ENCODE measurements around the gene MPZL1. TPM values are rescaled to one million over a fixed set of nuclear protein-coding genes. Genes with fewer than 3 reads are reported as not detected.

Gene MPZL1
- total and polyA plus RNA-seq, 7 experiments from 2014 or later = 4.8 to 25.3 (median 12.2) TPM

GRCh38 chr1:167676916-167677848, 44.6 kb upstream of the MPZL1 start:
- H3K4me3 Mint-ChIP-seq = no peak overlapping the region

GRCh38 chr1:167678422-167678821, 43.4 kb upstream of the MPZL1 start:
- peaks cover 5 to 19% of the 10 kb centered on the region in 2 donors for H3K4me1 ChIP-seq (ENCODE audit: control insufficient read depth in 2 of 2, insufficient read depth in 2 of 2, low read length in 2 of 2)
- DNase-seq (no peak), ATAC-seq (no peak)
- ChIA-PET CTCF (interaction anchor here (1.0 to 1.1 kb wide), 2 partner anchors 8 to 42 kb away, joined by 3 read pairs; no protein-coding TSS in a partner anchor), POLR2A (interaction anchor here (1.5 kb wide), 1 partner anchor 20 kb away, joined by 3 read pairs; no protein-coding TSS in a partner anchor)
- Mint-ChIP-seq H3K4me1 (peaks cover 13 to 46% (median 21%) of the 10 kb centered on the region in 7 donors), H3K36me3 (peaks cover 4 to 28% (median 13%) of the 10 kb centered on the region in 5 donors), H3K27me3 (no peaks in the 10 kb centered on the region), H3K9me3 (no peaks in the 10 kb centered on the region), H3K4me3 (no peak overlapping the region), H3K27ac (no peak overlapping the region)
- H3K9me3 ChIP-seq (ENCODE audit: control insufficient read depth in 2 of 3, low read length in 3 of 3) = no peaks in the 10 kb centered on the region
- intact Hi-C loops (cut with micrococcal nuclease) = no loop called here
- no peaks in the 10 kb centered on the region for H3K27me3 ChIP-seq (ENCODE audit: control insufficient read depth in 2 of 2, insufficient read depth in 2 of 2, low read length in 2 of 2)
- no peak overlapping the region for H3K4me3 ChIP-seq (ENCODE audit: low read length)
- peaks cover 14 to 62% (median 16%) of the 10 kb centered on the region in 3 experiments for H3K36me3 ChIP-seq (ENCODE audit: control insufficient read depth in 2 of 3, insufficient read depth in 3 of 3, low read length in 3 of 3)
- H3K27ac ChIP-seq (ENCODE audit: low read depth, low read length) = peak overlapping the region; percentile 42

More at GRCh38 chr1:167676916-167677848, 44.6 kb upstream of the MPZL1 start:
- H3K27ac Mint-ChIP-seq = peak overlapping the region in 2 of 9 donors; percentile 48 to 89
- intact Hi-C loops (cut with micrococcal nuclease) = no loop called here
- H3K4me1 ChIP-seq (ENCODE audit: control insufficient read depth in 2 of 2, insufficient read depth in 2 of 2, low read length in 2 of 2) = peaks cover 5 to 19% of the 10 kb centered on the region in 2 donors
- no peaks in the 10 kb centered on the region for H3K9me3 ChIP-seq (ENCODE audit: control insufficient read depth in 2 of 3, low read length in 3 of 3)
- POLR2A ChIA-PET = interaction anchor here (1.5 kb wide), 1 partner anchor 21 kb away, joined by 3 read pairs; no protein-coding TSS in a partner anchor
- peaks cover 10 to 62% (median 10%) of the 10 kb centered on the region in 3 experiments for H3K36me3 ChIP-seq (ENCODE audit: control insufficient read depth in 2 of 3, insufficient read depth in 3 of 3, low read length in 3 of 3)
- H3K4me3 ChIP-seq (ENCODE audit: low read length) = no peak overlapping the region
- no peaks in the 10 kb centered on the region for H3K9me3 Mint-ChIP-seq
- CTCF ChIA-PET = interaction anchor here (1.0 to 1.1 kb wide), 2 partner anchors 41 to 82 kb away, joined by 3 read pairs; no protein-coding TSS in a partner anchor
- ATAC-seq = no peak
- H3K27ac ChIP-seq (ENCODE audit: low read depth, low read length) = peak overlapping the region; percentile 31
- no peak for DNase-seq
- no peaks in the 10 kb centered on the region for H3K27me3 ChIP-seq (ENCODE audit: control insufficient read depth in 2 of 2, insufficient read depth in 2 of 2, low read length in 2 of 2)
- peaks cover 24 to 58% (median 34%) of the 10 kb centered on the region in 7 donors for H3K4me1 Mint-ChIP-seq
- H3K27me3 Mint-ChIP-seq = no peaks in the 10 kb centered on the region
- peaks cover 14 to 37% (median 22%) of the 10 kb centered on the region in 5 donors for H3K36me3 Mint-ChIP-seq

- Histone ChIP-seq H3K4me3 (ENCODE audit: low read length) (no peak overlapping the region), H3K4me1 (ENCODE audit: control insufficient read depth in 2 of 2, insufficient read depth in 2 of 2, low read length in 2 of 2) (peaks cover 5 to 19% of the 10 kb centered on the region in 2 donors), H3K9me3 (ENCODE audit: control insufficient read depth in 2 of 3, low read length in 3 of 3) (no peaks in the 10 kb centered on the region), H3K27me3 (ENCODE audit: control insufficient read depth in 2 of 2, insufficient read depth in 2 of 2, low read length in 2 of 2) (no peaks in the 10 kb centered on the region), H3K36me3 (ENCODE audit: control insufficient read depth in 2 of 3, insufficient read depth in 3 of 3, low read length in 3 of 3) (peaks cover 12 to 62% (median 14%) of the 10 kb centered on the region in 3 experiments), H3K27ac (ENCODE audit: low read depth, low read length) (peak overlapping the region; percentile 42)
- ChIA-PET CTCF (interaction anchor here (1.1 kb wide), 1 partner anchor 8 kb away, joined by 3 read pairs; no protein-coding TSS in a partner anchor), POLR2A (interaction anchor here (0.7 to 1.5 kb wide), 2 partner anchors 19 to 21 kb away, joined by 3 read pairs; no protein-coding TSS in a partner anchor)
- Mint-ChIP-seq H3K4me1 (peaks cover 9 to 42% (median 17%) of the 10 kb centered on the region in 7 donors), H3K9me3 (no peaks in the 10 kb centered on the region), H3K27me3 (no peaks in the 10 kb centered on the region), H3K27ac (no peak overlapping the region), H3K4me3 (no peak overlapping the region), H3K36me3 (peaks cover under 1 to 26% (median 9%) of the 10 kb centered on the region in 5 donors)
- DNase-seq (no peak), ATAC-seq (no peak)
- intact Hi-C loops (cut with micrococcal nuclease) = no loop called here
Observed at GRCh38 chr1:167678838-167679237, 42.9 kb upstream of the MPZL1 start.

GRCh38 chr1:167679714-167680113, 42.1 kb upstream of the MPZL1 start:
- H3K4me1 ChIP-seq (ENCODE audit: control insufficient read depth in 2 of 2, insufficient read depth in 2 of 2, low read length in 2 of 2) = peaks cover 5 to 19% of the 10 kb centered on the region in 2 donors
- CTCF ChIA-PET = no interaction called here
- ATAC-seq (no peak), DNase-seq (no peak)
- H3K4me3 ChIP-seq (ENCODE audit: low read length) = no peak overlapping the region
- peaks cover 3 to 27% (median 9%) of the 10 kb centered on the region in 5 donors for H3K36me3 Mint-ChIP-seq
- POLR2A ChIA-PET = no interaction called here
- H3K36me3 ChIP-seq (ENCODE audit: control insufficient read depth in 2 of 3, insufficient read depth in 3 of 3, low read length in 3 of 3) = peaks cover 9 to 67% (median 15%) of the 10 kb centered on the region in 3 experiments
- H3K9me3 Mint-ChIP-seq = no peaks in the 10 kb centered on the region
- H3K9me3 ChIP-seq (ENCODE audit: control insufficient read depth in 2 of 3, low read length in 3 of 3) = no peaks in the 10 kb centered on the region
- no peaks in the 10 kb centered on the region for H3K27me3 Mint-ChIP-seq
- intact Hi-C loops (cut with micrococcal nuclease) = loop anchor here in 1 of 2 donors (10.0 kb wide), 1 partner anchor 415 kb away; no protein-coding TSS in a partner anchor
- no peak overlapping the region for H3K4me3 Mint-ChIP-seq
- peaks cover under 1 to 41% (median 12%) of the 10 kb centered on the region in 7 donors for H3K4me1 Mint-ChIP-seq
- H3K27ac Mint-ChIP-seq = no peak overlapping the region
- H3K27ac ChIP-seq (ENCODE audit: low read depth, low read length) = peak overlapping the region; percentile 42
- H3K27me3 ChIP-seq (ENCODE audit: control insufficient read depth in 2 of 2, insufficient read depth in 2 of 2, low read length in 2 of 2) = no peaks in the 10 kb centered on the region

GRCh38 chr1:167681024-167681423, 40.8 kb upstream of the MPZL1 start:
- DNase-seq = no peak
- Histone ChIP-seq H3K27me3 (ENCODE audit: control insufficient read depth in 2 of 2, insufficient read depth in 2 of 2, low read length in 2 of 2) (no peaks in the 10 kb centered on the region), H3K4me3 (ENCODE audit: low read length) (no peak overlapping the region), H3K27ac (ENCODE audit: low read depth, low read length) (peak overlapping the region; percentile 37), H3K9me3 (ENCODE audit: control insufficient read depth in 2 of 3, low read length in 3 of 3) (no peaks in the 10 kb centered on the region), H3K4me1 (ENCODE audit: control insufficient read depth in 2 of 2, insufficient read depth in 2 of 2, low read length in 2 of 2) (peaks cover 5 to 11% of the 10 kb centered on the region in 2 donors), H3K36me3 (ENCODE audit: control insufficient read depth in 2 of 3, insufficient read depth in 3 of 3, low read length in 3 of 3) (peaks cover 9 to 80% (median 22%) of the 10 kb centered on the region in 3 experiments)
- H3K4me1 Mint-ChIP-seq = peaks cover 6 to 36% (median 13%) of the 10 kb centered on the region in 7 donors
- peak overlapping the region in 3 of 9 donors; percentile 60 to 73 (median 67) for H3K27ac Mint-ChIP-seq
- ATAC-seq = no peak
- H3K27me3 Mint-ChIP-seq = no peaks in the 10 kb centered on the region
- H3K4me3 Mint-ChIP-seq = no peak overlapping the region
- CTCF ChIA-PET = interaction anchor here (0.6 to 1.0 kb wide), 2 partner anchors 44 to 120 kb away, joined by 3 read pairs; no protein-coding TSS in a partner anchor
- intact Hi-C loops (cut with micrococcal nuclease) = loop anchor here in 1 of 2 donors (10.0 kb wide), 1 partner anchor 416 kb away; no protein-coding TSS in a partner anchor
- POLR2A ChIA-PET = interaction anchor here (1.1 kb wide), 1 partner anchor 77 kb away, joined by 5 read pairs; no protein-coding TSS in a partner anchor
- peaks cover 7 to 30% (median 18%) of the 10 kb centered on the region in 5 donors for H3K36me3 Mint-ChIP-seq
- H3K9me3 Mint-ChIP-seq = no peaks in the 10 kb centered on the region

GRCh38 chr1:167681451-167682098, 40.2 kb upstream of the MPZL1 start:
- Histone ChIP-seq H3K4me3 (ENCODE audit: low read length) (no peak overlapping the region), H3K4me1 (ENCODE audit: control insufficient read depth in 2 of 2, insufficient read depth in 2 of 2, low read length in 2 of 2) (peaks cover 5 to 6% of the 10 kb centered on the region in 2 donors), H3K36me3 (ENCODE audit: control insufficient read depth in 2 of 3, insufficient read depth in 3 of 3, low read length in 3 of 3) (peaks cover 13 to 86% (median 22%) of the 10 kb centered on the region in 3 experiments), H3K27me3 (ENCODE audit: control insufficient read depth in 2 of 2, insufficient read depth in 2 of 2, low read length in 2 of 2) (no peaks in the 10 kb centered on the region), H3K9me3 (ENCODE audit: control insufficient read depth in 2 of 3, low read length in 3 of 3) (no peaks in the 10 kb centered on the region), H3K27ac (ENCODE audit: low read depth, low read length) (peak overlapping the region; percentile 37)
- Mint-ChIP-seq H3K27ac (peak overlapping the region in 4 of 9 donors; percentile 59 to 81 (median 70)), H3K9me3 (no peaks in the 10 kb centered on the region), H3K36me3 (peaks cover 7 to 29% (median 18%) of the 10 kb centered on the region in 5 donors), H3K4me1 (peaks cover 7 to 30% (median 12%) of the 10 kb centered on the region in 7 donors), H3K27me3 (no peaks in the 10 kb centered on the region), H3K4me3 (no peak overlapping the region)
- ChIA-PET POLR2A (interaction anchor here (1.1 kb wide), 1 partner anchor 78 kb away, joined by 5 read pairs; no protein-coding TSS in a partner anchor), CTCF (interaction anchor here (0.6 to 1.0 kb wide), 2 partner anchors 9 to 44 kb away, joined by 3 read pairs; no protein-coding TSS in a partner anchor)
- intact Hi-C loops (cut with micrococcal nuclease) = loop anchor here in 1 of 2 donors (10.0 kb wide), 1 partner anchor 417 kb away; no protein-coding TSS in a partner anchor
- DNase-seq (no peak), ATAC-seq (peak; percentile 14)
